Iris pigment epithelial cell (primary cell): ENCODE data around the gene C12orf54.
"Not testable (repeated sequence)": the region's sequence is repeated elsewhere in the genome, so short reads cannot be mapped to it uniquely, and the experiment has no call there.

Experiments
- DNase-seq: peaks from one replicate; pipeline ENCODE4 v3.0.0-alpha.2; 2011; ENCODE audit warnings: low read depth

C12orf54 gene

GRCh38 chr12:48510111-48510510 lies 27.8 kb downstream of the C12orf54 start:
- no peak for DNase-seq

GRCh38 chr12:48512855-48513254 lies 30.6 kb downstream of the C12orf54 start:
- no peak for DNase-seq

- no peak for DNase-seq
Observed at GRCh38 chr12:48514728-48515127, 32.4 kb downstream of the C12orf54 start.

- DNase-seq: not testable (repeated sequence)
Observed at GRCh38 chr12:48520381-48520780, 38.1 kb downstream of the C12orf54 start.

GRCh38 chr12:48525332-48525731 lies 43.0 kb downstream of the C12orf54 start, which contains the start of gene OR8S1:
TSS of gene OR8S1 (plus strand) at chr12:48525632. CDS start at chr12:48525632, 0 bp downstream.
- DNase-seq: no peak

GRCh38 chr12:48527891-48528670 lies 45.8 kb downstream of the C12orf54 start:
- DNase-seq: no peak

- no peak for DNase-seq
Observed at GRCh38 chr12:48532601-48533000, 50.3 kb downstream of the C12orf54 start.

- DNase-seq: no peak
Observed at GRCh38 chr12:48536602-48537001, 54.3 kb downstream of the C12orf54 start.

- peak; percentile 18 for DNase-seq
Observed at GRCh38 chr12:48542300-48542928, 60.1 kb downstream of the C12orf54 start.

- DNase-seq: no peak
Observed at GRCh38 chr12:48545833-48546469, 63.7 kb downstream of the C12orf54 start.
